CD4-positive, alpha-beta memory T cell (primary cell): ENCODE results near the gene POGZ. TPM values are rescaled to one million over a fixed set of nuclear protein-coding genes. Genes with fewer than 3 reads are reported as not detected.
A peak's percentile ranks its signal among the peaks of the same experiment; 100 is the strongest.

Experiments
- CTCF ChIA-PET: fragments of 350-600 bp; sonication (Branson Sonifier 250); formaldehyde crosslinking; loops from one replicate; lab custom pipeline; 2021; ENCODE audit warnings: inconsistent platforms; ENCODE audit not compliant: partially characterized antibody; lab: Charles Lee
- POLR2A ChIA-PET: fragments of 350-600 bp; sonication (Branson Sonifier 250); formaldehyde crosslinking; loops from one replicate; lab custom pipeline; 2021; ENCODE audit not compliant: partially characterized antibody; lab: Charles Lee
- DNase-seq, 5 donors: peaks; one replicate each; pipeline versions ENCODE4 v3.0.0 to v3.0.0-alpha.2; 2020 to 2022; ENCODE audit warnings: mixed read lengths in 1 of 5
- H3K27ac ChIP-seq: one replicate; pipeline ENCODE4 v1.7.0; 2013; ENCODE audit warnings: low read depth, low read length
- H3K27me3 ChIP-seq: 2 replicates; pipeline ENCODE4 v1.7.0; 2013; ENCODE audit warnings: mild to moderate bottlenecking, low read length, moderate library complexity; ENCODE audit not compliant: insufficient read depth
- H3K36me3 ChIP-seq: 2 replicates; pipeline ENCODE4 v1.7.0; 2013; ENCODE audit warnings: mild to moderate bottlenecking, low read length, moderate library complexity; ENCODE audit not compliant: insufficient read depth
- H3K4me1 ChIP-seq: 2 replicates; pipeline ENCODE4 v1.7.0; 2013; ENCODE audit warnings: mild to moderate bottlenecking, low read length, moderate library complexity; ENCODE audit not compliant: insufficient read depth
- H3K4me3 ChIP-seq, 2 donors: one replicate each; pipeline ENCODE4 v1.7.0; 2013; ENCODE audit warnings: low read length in 2 of 2, mild to moderate bottlenecking in 1 of 2
- H3K9me3 ChIP-seq, 2 donors: one replicate each; pipeline ENCODE4 v1.7.0; 2013; ENCODE audit warnings: low read length in 2 of 2, control low read depth in 1 of 2; ENCODE audit not compliant: control insufficient read depth in 1 of 2
- H3K27ac Mint-ChIP-seq, 7 donors: one replicate each; pipeline ENCODE4 v1.8.0; 2020 to 2021; ENCODE audit warnings: mixed read lengths in 7 of 7, mild to moderate bottlenecking in 6 of 7, inconsistent platforms in 3 of 7, moderate library complexity in 3 of 7
- H3K27me3 Mint-ChIP-seq, 2 donors: one replicate each; pipeline ENCODE4 v1.8.0; 2020 to 2021; ENCODE audit warnings: mixed read lengths in 2 of 2
- H3K36me3 Mint-ChIP-seq, 2 donors: one replicate each; pipeline ENCODE4 v1.8.0; 2020 to 2021; ENCODE audit warnings: mixed read lengths in 2 of 2, inconsistent platforms in 1 of 2, mild to moderate bottlenecking in 1 of 2
- H3K4me1 Mint-ChIP-seq, 4 donors: one replicate each; pipeline ENCODE4 v1.8.0; 2020 to 2021; ENCODE audit warnings: mixed read lengths in 4 of 4, mild to moderate bottlenecking in 1 of 4
- H3K4me3 Mint-ChIP-seq, 8 donors: one replicate each; pipeline ENCODE4 v1.8.0; 2020 to 2021; ENCODE audit warnings: mixed read lengths in 8 of 8, mild to moderate bottlenecking in 7 of 8, moderate library complexity in 6 of 8, inconsistent platforms in 3 of 8
- H3K9me3 Mint-ChIP-seq, 8 donors: one replicate each; pipeline ENCODE4 v1.8.0; 2020 to 2021; ENCODE audit warnings: mixed read lengths in 8 of 8, mild to moderate bottlenecking in 5 of 8, inconsistent platforms in 3 of 8, moderate library complexity in 1 of 8
- intact Hi-C: fragments of 100-400 bp; cut with micrococcal nuclease; formaldehyde crosslinking; loops from one replicate; pipeline ENCODE4 v1.15.1; 2023
- polyA plus RNA-seq, 2 donors: library from polyadenylated mRNA; unstranded; fragments of 300-500 nt; fragmentation: Illumina TruSeq; gene quantifications; one replicate each; pipeline ENCODE4 v1.2.3, GENCODE V29; 2021
- total RNA-seq, 2 experiments: library from RNA; stranded (reverse); gene quantifications; one replicate each; pipeline ENCODE4 v1.2.3, GENCODE V29; 2021

POGZ gene
- total and polyA plus RNA-seq, 4 experiments from 2014 or later: 0.87 to 130 (median 65.8) TPM

GRCh38 chr1:151501474-151501873 lies 42.2 kb upstream of the POGZ start:
- Histone ChIP-seq H3K4me3 (no peak overlapping the region), H3K36me3 (no peaks in the 10 kb centered on the region), H3K27me3 (no peaks in the 10 kb centered on the region), H3K27ac (no peak overlapping the region), H3K9me3 (no peaks in the 10 kb centered on the region), H3K4me1 (no peaks in the 10 kb centered on the region)
- no peak for DNase-seq
- H3K27me3 Mint-ChIP-seq: peaks cover 0 to 2% of the 10 kb centered on the region in 2 donors
- peaks cover 0 to 3% (median 0%) of the 10 kb centered on the region in 4 donors for H3K4me1 Mint-ChIP-seq
- POLR2A ChIA-PET: no interaction called here
- intact Hi-C loops: no loop called here
- H3K36me3 Mint-ChIP-seq: no peaks in the 10 kb centered on the region
- H3K9me3 Mint-ChIP-seq: no peaks in the 10 kb centered on the region
- CTCF ChIA-PET: no interaction called here
- no peak overlapping the region for H3K27ac Mint-ChIP-seq
- H3K4me3 Mint-ChIP-seq: no peak overlapping the region

GRCh38 chr1:151499930-151500329 lies 40.6 kb upstream of the POGZ start:
- Mint-ChIP-seq H3K4me3 (no peak overlapping the region), H3K27me3 (peaks cover 0 to 2% of the 10 kb centered on the region in 2 donors), H3K36me3 (no peaks in the 10 kb centered on the region), H3K9me3 (no peaks in the 10 kb centered on the region), H3K4me1 (no peaks in the 10 kb centered on the region), H3K27ac (no peak overlapping the region)
- no peaks in the 10 kb centered on the region for H3K4me1 ChIP-seq
- intact Hi-C loops: no loop called here
- H3K27ac ChIP-seq: no peak overlapping the region
- H3K27me3 ChIP-seq: no peaks in the 10 kb centered on the region
- H3K4me3 ChIP-seq: no peak overlapping the region
- H3K36me3 ChIP-seq: no peaks in the 10 kb centered on the region
- no peak for DNase-seq
- CTCF ChIA-PET: no interaction called here
- POLR2A ChIA-PET: no interaction called here
- H3K9me3 ChIP-seq: no peaks in the 10 kb centered on the region

- no peaks in the 10 kb centered on the region for H3K27me3 ChIP-seq
- POLR2A ChIA-PET: no interaction called here
- no peaks in the 10 kb centered on the region for H3K4me1 ChIP-seq
- peaks cover 0 to 2% of the 10 kb centered on the region in 2 donors for H3K27me3 Mint-ChIP-seq
- intact Hi-C loops: no loop called here
- no peaks in the 10 kb centered on the region for H3K9me3 Mint-ChIP-seq
- no peak overlapping the region for H3K4me3 Mint-ChIP-seq
- peak overlapping the region in 1 of 7 donors; percentile 5 for H3K27ac Mint-ChIP-seq
- no peak overlapping the region for H3K27ac ChIP-seq
- CTCF ChIA-PET: no interaction called here
- no peaks in the 10 kb centered on the region for H3K36me3 ChIP-seq
- no peaks in the 10 kb centered on the region for H3K36me3 Mint-ChIP-seq
- no peaks in the 10 kb centered on the region for H3K9me3 ChIP-seq
- DNase-seq: no peak
- H3K4me3 ChIP-seq: no peak overlapping the region
- H3K4me1 Mint-ChIP-seq: no peaks in the 10 kb centered on the region
Observed at GRCh38 chr1:151499365-151499764, 40.1 kb upstream of the POGZ start.

- Histone ChIP-seq H3K27me3 (no peaks in the 10 kb centered on the region), H3K4me3 (no peak overlapping the region), H3K36me3 (no peaks in the 10 kb centered on the region), H3K9me3 (no peaks in the 10 kb centered on the region), H3K27ac (no peak overlapping the region), H3K4me1 (no peaks in the 10 kb centered on the region)
- ChIA-PET CTCF (no interaction called here), POLR2A (no interaction called here)
- DNase-seq: no peak
- intact Hi-C loops: no loop called here
- peaks cover 0 to 2% of the 10 kb centered on the region in 2 donors for H3K27me3 Mint-ChIP-seq
- H3K9me3 Mint-ChIP-seq: no peaks in the 10 kb centered on the region
- H3K36me3 Mint-ChIP-seq: no peaks in the 10 kb centered on the region
- H3K27ac Mint-ChIP-seq: no peak overlapping the region
- H3K4me3 Mint-ChIP-seq: no peak overlapping the region
- H3K4me1 Mint-ChIP-seq: no peaks in the 10 kb centered on the region
Observed at GRCh38 chr1:151495316-151495715, 36.0 kb upstream of the POGZ start.

- H3K36me3 ChIP-seq: no peaks in the 10 kb centered on the region
- CTCF ChIA-PET: no interaction called here
- H3K27ac ChIP-seq: no peak overlapping the region
- H3K36me3 Mint-ChIP-seq: no peaks in the 10 kb centered on the region
- H3K9me3 ChIP-seq: no peaks in the 10 kb centered on the region
- no peaks in the 10 kb centered on the region for H3K4me1 Mint-ChIP-seq
- POLR2A ChIA-PET: no interaction called here
- H3K27ac Mint-ChIP-seq: peak overlapping the region in 1 of 7 donors; percentile 27
- no peaks in the 10 kb centered on the region for H3K9me3 Mint-ChIP-seq
- intact Hi-C loops: no loop called here
- no peak overlapping the region for H3K4me3 Mint-ChIP-seq
- no peaks in the 10 kb centered on the region for H3K27me3 ChIP-seq
- H3K4me1 ChIP-seq: no peaks in the 10 kb centered on the region
- DNase-seq: no peak
- peaks cover 0 to 2% of the 10 kb centered on the region in 2 donors for H3K27me3 Mint-ChIP-seq
- no peak overlapping the region for H3K4me3 ChIP-seq
Observed at GRCh38 chr1:151494741-151495281, 35.5 kb upstream of the POGZ start.

GRCh38 chr1:151493042-151493441 lies 33.7 kb upstream of the POGZ start:
- Histone ChIP-seq H3K9me3 (no peaks in the 10 kb centered on the region), H3K4me1 (no peaks in the 10 kb centered on the region), H3K27me3 (no peaks in the 10 kb centered on the region), H3K36me3 (no peaks in the 10 kb centered on the region), H3K4me3 (no peak overlapping the region), H3K27ac (no peak overlapping the region)
- Mint-ChIP-seq H3K36me3 (no peaks in the 10 kb centered on the region), H3K4me1 (no peaks in the 10 kb centered on the region), H3K27ac (no peak overlapping the region), H3K27me3 (no peaks in the 10 kb centered on the region), H3K9me3 (no peaks in the 10 kb centered on the region), H3K4me3 (no peak overlapping the region)
- intact Hi-C loops: no loop called here
- ChIA-PET CTCF (interaction anchor here (1.5 kb wide), 1 partner anchor 16 kb away, joined by 3 read pairs; no protein-coding TSS in a partner anchor), POLR2A (interaction anchor here (0.6 kb wide), 1 partner anchor 1280 kb away, joined by 4 read pairs; no protein-coding TSS in a partner anchor)
- DNase-seq: no peak

- H3K4me1 Mint-ChIP-seq: no peaks in the 10 kb centered on the region
- Histone ChIP-seq H3K9me3 (no peaks in the 10 kb centered on the region), H3K36me3 (no peaks in the 10 kb centered on the region), H3K4me3 (no peak overlapping the region), H3K4me1 (no peaks in the 10 kb centered on the region), H3K27ac (no peak overlapping the region), H3K27me3 (no peaks in the 10 kb centered on the region)
- intact Hi-C loops: no loop called here
- H3K4me3 Mint-ChIP-seq: no peak overlapping the region
- CTCF ChIA-PET: interaction anchor here (1.5 kb wide), 1 partner anchor 15 kb away, joined by 3 read pairs; no protein-coding TSS in a partner anchor
- H3K9me3 Mint-ChIP-seq: no peaks in the 10 kb centered on the region
- DNase-seq: no peak
- H3K27ac Mint-ChIP-seq: no peak overlapping the region
- POLR2A ChIA-PET: no interaction called here
- no peaks in the 10 kb centered on the region for H3K27me3 Mint-ChIP-seq
- H3K36me3 Mint-ChIP-seq: no peaks in the 10 kb centered on the region
Observed at GRCh38 chr1:151492120-151492519, 32.8 kb upstream of the POGZ start.
